Activated CD4-positive, alpha-beta T cell treated with anti-CD3 and anti-CD28 coated beads, Interleukin-2, amount 10 ng/mL, durations not matched to agents 24 days and 14 days (primary cell): Measurements from ENCODE around the gene CD7. TPM values are rescaled to one million over a fixed set of nuclear protein-coding genes. Genes with fewer than 3 reads are reported as not detected.

ENCODE experiments used
- DNase-seq: peaks from one replicate; pipeline ENCODE4 v3.0.0; 2022
- H3K27ac Mint-ChIP-seq: one replicate; pipeline ENCODE4 v1.8.0; 2022; ENCODE audit warnings: mild to moderate bottlenecking, mixed read lengths
- H3K27me3 Mint-ChIP-seq: one replicate; pipeline ENCODE4 v1.8.0; 2022; ENCODE audit warnings: mixed read lengths
- H3K36me3 Mint-ChIP-seq: one replicate; pipeline ENCODE4 v1.8.0; 2022; ENCODE audit warnings: low read depth, mild to moderate bottlenecking, mixed read lengths
- H3K4me1 Mint-ChIP-seq: one replicate; pipeline ENCODE4 v1.8.0; 2021; ENCODE audit warnings: mixed read lengths
- H3K4me3 Mint-ChIP-seq: one replicate; pipeline ENCODE4 v1.8.0; 2022; ENCODE audit warnings: mild to moderate bottlenecking, moderate library complexity, mixed read lengths
- H3K9me3 Mint-ChIP-seq: one replicate; pipeline ENCODE4 v1.8.0; 2021; ENCODE audit warnings: mixed read lengths
- intact Hi-C: fragments of 100-400 bp; cut with micrococcal nuclease; formaldehyde crosslinking; loops from one replicate; pipeline ENCODE4 v1.15.1; 2023
- total RNA-seq: library from RNA; stranded (reverse); gene quantifications from 2 replicates; pipeline ENCODE4 v1.2.3, GENCODE V29; 2022

CD7 gene
- total RNA-seq, 1 donor from 2014 or later = 413 TPM

DNA sequence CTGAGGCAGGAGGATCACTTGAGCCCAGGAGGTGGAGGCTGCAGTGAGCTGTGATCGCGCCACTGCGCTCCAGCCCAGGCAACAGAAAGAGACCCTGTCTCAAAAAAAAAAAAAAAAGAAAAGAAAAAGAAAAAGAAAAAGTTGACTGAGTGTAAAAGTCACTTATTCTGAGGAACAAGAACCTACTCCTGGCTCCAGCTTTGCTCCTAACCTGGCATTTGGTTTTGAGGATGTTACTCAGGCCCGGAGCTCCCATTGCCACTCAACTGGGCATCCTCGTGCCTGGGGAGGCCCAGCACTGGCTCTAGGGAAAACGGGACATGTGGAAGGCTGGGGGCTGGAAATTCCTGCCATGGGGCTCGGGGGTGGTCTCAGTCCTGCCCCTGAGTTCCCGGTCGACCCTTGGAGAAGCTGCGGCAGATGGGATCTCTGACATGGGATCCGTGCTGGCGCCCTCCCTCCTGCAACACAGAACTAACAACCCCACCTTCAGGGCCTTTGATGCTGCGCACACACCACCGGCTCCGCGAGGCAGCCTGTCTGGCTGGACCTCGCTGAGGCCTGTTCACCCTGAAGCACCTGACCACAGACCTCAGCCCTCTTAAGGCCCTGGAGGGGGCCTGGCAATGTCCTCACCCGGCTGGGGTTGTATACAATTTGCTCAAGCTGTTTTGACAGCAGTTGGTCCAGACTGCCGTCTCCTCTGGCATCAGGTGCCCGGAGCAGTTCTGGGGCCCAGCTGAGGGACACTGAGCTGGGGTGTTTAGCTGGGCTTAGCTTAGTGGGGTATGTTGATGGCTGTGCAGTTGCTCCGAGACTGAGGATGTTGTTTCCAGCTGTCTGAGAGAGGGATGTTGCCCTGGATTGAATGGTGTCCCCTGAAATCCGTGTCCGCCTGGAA is 12.3 kb downstream of the CD7 start:
- intact Hi-C loops = no loop called here
- H3K4me3 Mint-ChIP-seq = peak overlapping the region; percentile 30
- H3K4me1 Mint-ChIP-seq = peaks cover 45% of the 10 kb centered on the region
- H3K27ac Mint-ChIP-seq = peak overlapping the region; percentile 83
- DNase-seq = no peak
- H3K36me3 Mint-ChIP-seq = peaks cover 3% of the 10 kb centered on the region
- no peaks in the 10 kb centered on the region for H3K9me3 Mint-ChIP-seq
- H3K27me3 Mint-ChIP-seq = peaks cover 4% of the 10 kb centered on the region

- peaks cover 3% of the 10 kb centered on the region for H3K36me3 Mint-ChIP-seq
- peak overlapping the region; percentile 92 for H3K4me3 Mint-ChIP-seq
- DNase-seq = no peak
Observed at GRCh38 chr17:82303944-82304808, 13.2 kb downstream of the CD7 start.

DNA sequence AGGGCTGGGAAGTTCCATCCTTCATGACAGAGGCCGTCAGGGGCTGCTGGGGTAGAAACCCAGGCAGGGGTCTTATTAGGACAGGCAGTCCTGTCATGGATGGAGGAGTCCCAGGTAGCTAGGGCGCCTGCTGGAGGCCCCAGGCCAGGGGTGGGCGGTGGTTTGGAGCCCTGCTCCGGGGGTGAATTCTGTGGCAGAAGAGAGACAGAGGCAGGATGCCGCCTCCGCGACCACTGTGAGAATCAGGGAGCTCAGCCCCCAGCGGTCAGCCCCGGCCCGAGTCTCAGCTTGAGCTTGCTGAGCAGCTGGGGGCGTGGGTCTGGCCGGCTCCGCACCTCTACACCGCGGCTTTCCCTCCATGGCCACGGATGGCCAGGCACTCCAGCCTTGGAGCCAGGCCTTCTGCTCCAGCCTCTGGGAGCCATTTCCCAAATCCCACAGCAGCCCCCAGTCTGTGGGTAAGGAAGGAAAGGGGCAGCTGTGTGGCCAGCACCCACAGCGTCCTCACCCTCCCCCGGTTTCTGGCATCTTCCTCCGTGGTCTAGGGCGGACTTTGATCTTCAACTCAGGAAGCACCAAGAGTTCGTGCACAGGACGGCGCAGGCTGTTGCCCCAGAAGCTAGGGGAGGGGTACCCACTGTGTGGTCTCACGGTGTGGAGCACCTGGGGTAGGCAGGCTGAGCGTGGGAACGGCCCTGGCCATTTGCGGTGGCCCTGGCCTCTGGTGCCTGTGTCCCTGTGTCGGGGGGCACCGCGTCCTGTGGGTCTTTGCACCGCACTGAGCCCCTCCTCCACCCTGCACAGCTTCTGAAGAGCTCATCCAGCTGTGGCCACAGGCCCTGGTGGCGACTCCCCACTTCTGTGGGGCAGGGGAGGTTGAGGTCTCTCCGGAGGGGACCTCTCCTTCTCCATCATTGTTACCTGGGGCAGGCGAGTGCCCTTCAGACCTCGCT is 14.1 kb downstream of the CD7 start:
- Mint-ChIP-seq H3K27me3 (peaks cover 4% of the 10 kb centered on the region), H3K36me3 (peaks cover 3% of the 10 kb centered on the region), H3K27ac (peak overlapping the region; percentile 100), H3K4me1 (peaks cover 57% of the 10 kb centered on the region), H3K4me3 (peak overlapping the region; percentile 92), H3K9me3 (no peaks in the 10 kb centered on the region)
- DNase-seq = peak; percentile 87
- intact Hi-C loops = no loop called here

More at GRCh38 chr17:82303944-82304808, 13.2 kb downstream of the CD7 start:
- peaks cover 53% of the 10 kb centered on the region for H3K4me1 Mint-ChIP-seq
- peaks cover 4% of the 10 kb centered on the region for H3K27me3 Mint-ChIP-seq
- no peaks in the 10 kb centered on the region for H3K9me3 Mint-ChIP-seq
- intact Hi-C loops = no loop called here
- H3K27ac Mint-ChIP-seq = peak overlapping the region; percentile 100

DNA sequence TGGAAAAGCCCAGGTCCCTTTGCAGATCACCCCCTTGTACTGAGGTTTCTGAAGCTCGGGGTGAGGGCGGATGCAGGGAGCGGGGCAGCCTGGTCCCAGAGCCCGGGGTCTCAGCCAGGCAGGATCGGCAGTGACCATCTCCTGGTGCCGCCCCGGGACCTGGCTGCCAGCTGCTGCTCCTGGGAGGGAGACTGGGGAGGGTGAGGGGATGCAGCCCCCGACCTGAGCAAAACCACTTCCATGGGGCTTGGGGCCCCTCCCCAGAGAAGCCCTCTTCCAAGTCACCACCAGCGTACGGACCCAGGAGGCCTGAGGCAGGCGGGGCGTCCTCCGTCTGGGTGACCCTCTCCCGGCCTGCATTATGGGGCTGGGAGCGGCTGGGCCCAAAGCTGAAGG is 14.8 kb downstream of the CD7 start:
- peaks cover 1% of the 10 kb centered on the region for H3K36me3 Mint-ChIP-seq
- H3K9me3 Mint-ChIP-seq = no peaks in the 10 kb centered on the region
- peak overlapping the region; percentile 100 for H3K27ac Mint-ChIP-seq
- no peaks in the 10 kb centered on the region for H3K27me3 Mint-ChIP-seq
- intact Hi-C loops = no loop called here
- DNase-seq = no peak
- H3K4me1 Mint-ChIP-seq = peaks cover 59% of the 10 kb centered on the region
- peak overlapping the region; percentile 92 for H3K4me3 Mint-ChIP-seq

GRCh38 chr17:82301916-82302567 is 15.4 kb downstream of the CD7 start:
- Mint-ChIP-seq H3K36me3 (peaks cover 1% of the 10 kb centered on the region), H3K27ac (peak overlapping the region; percentile 100), H3K4me3 (peak overlapping the region; percentile 92), H3K4me1 (peaks cover 64% of the 10 kb centered on the region), H3K27me3 (peaks cover 2% of the 10 kb centered on the region), H3K9me3 (no peaks in the 10 kb centered on the region)
- intact Hi-C loops = no loop called here
- peak; percentile 89 for DNase-seq

DNA sequence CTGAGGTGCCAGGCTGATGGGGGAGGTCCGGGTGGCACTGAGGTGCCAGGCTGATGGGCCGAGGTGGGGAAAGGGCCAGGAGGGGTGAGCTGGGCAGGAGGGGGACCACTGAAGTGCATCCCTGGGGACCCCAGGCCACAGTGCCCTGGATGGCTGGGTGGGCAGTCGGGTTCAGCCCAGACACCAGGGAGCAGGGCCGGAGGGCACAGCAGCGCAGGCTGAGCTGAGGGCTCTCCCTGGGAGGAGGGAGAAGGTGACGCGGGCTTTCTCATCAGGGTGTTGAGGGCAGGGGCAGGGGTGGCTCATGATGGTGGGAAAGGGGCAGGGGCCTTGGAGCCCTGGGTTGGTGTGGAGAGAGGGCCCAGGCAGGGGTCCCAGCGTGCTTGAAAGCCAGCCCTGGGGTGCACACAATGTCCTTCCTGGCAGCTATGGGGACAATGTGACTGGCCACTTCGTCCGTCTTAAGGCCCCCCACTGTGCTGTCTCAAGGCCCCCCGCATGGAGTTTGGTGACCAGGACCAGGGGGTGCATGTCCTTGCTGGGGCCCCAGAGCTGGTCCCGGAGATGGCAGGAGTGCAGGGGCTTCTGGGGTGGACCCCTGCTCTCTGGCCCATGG is 16.0 kb downstream of the CD7 start:
- Mint-ChIP-seq H3K36me3 (no peaks in the 10 kb centered on the region), H3K27ac (peak overlapping the region; percentile 100), H3K4me3 (peak overlapping the region; percentile 92), H3K4me1 (peaks cover 64% of the 10 kb centered on the region), H3K27me3 (peaks cover 2% of the 10 kb centered on the region), H3K9me3 (no peaks in the 10 kb centered on the region)
- intact Hi-C loops = no loop called here
- DNase-seq = no peak

DNA sequence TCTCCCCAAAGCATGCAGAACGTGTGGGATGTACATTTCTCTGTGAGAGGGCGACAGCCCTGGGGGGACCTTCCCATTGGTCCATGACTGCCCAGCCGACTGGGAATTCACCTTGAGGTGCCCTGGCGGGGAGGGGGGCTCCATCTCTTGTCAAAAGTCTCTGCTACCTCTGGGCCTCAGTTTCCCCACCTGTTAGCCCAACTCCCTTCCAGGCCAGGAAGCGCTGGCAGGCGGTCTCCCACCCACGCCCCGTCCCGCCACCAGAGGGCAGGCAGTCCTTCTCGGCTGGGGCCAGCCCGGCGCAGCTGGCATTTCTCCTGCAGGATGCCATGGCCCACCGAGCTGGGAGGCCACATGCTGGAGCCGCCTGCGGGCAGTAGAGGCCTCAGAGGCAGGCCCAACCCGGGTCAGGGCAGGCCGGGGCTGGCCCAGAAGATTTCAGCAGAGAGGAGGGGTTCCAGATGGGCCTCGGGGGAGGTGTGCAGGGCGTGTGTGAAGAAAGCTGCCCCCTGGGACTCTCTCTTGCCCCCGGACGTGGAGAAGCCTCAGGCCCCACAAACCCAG is 16.6 kb downstream of the CD7 start:
- Mint-ChIP-seq H3K4me1 (peaks cover 64% of the 10 kb centered on the region), H3K27ac (peak overlapping the region; percentile 100), H3K4me3 (peak overlapping the region; percentile 92), H3K27me3 (peaks cover 2% of the 10 kb centered on the region), H3K36me3 (no peaks in the 10 kb centered on the region), H3K9me3 (no peaks in the 10 kb centered on the region)
- intact Hi-C loops = no loop called here
- peak; percentile 89 for DNase-seq

GRCh38 chr17:82300228-82300627 is 17.2 kb downstream of the CD7 start:
- peak overlapping the region; percentile 92 for H3K4me3 Mint-ChIP-seq
- no peak for DNase-seq
- intact Hi-C loops = no loop called here

DNA sequence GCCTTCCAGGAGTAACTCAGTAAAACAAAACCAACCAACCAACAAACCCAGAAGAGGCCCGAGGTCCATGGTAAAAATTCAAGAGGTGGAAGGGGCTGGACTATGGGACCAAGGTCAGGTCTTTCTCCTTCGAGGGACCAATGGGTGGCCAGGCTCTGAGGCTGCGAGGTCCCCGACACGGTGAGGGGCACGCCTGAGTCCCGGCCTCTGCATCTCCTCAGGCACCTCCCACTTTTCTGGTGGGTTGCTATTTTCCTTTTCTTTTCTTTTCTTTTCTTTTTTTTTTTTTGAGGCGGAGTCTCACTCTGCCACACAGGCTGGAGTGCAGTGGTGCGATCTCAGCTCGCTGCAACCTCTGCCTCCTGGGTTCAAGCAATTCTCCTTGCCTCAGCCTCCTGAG is 18.0 kb downstream of the CD7 start:
- Mint-ChIP-seq H3K4me3 (peak overlapping the region; percentile 92), H3K27ac (peak overlapping the region; percentile 100), H3K9me3 (no peaks in the 10 kb centered on the region), H3K36me3 (peaks cover 4% of the 10 kb centered on the region), H3K4me1 (peaks cover 67% of the 10 kb centered on the region), H3K27me3 (peaks cover 2% of the 10 kb centered on the region)
- intact Hi-C loops = no loop called here
- peak; percentile 87 for DNase-seq

More at GRCh38 chr17:82300228-82300627, 17.2 kb downstream of the CD7 start:
- Mint-ChIP-seq H3K9me3 (no peaks in the 10 kb centered on the region), H3K36me3 (no peaks in the 10 kb centered on the region), H3K27ac (peak overlapping the region; percentile 100), H3K4me1 (peaks cover 64% of the 10 kb centered on the region), H3K27me3 (peaks cover 2% of the 10 kb centered on the region)

GRCh38 chr17:82298538-82299421 is 18.6 kb downstream of the CD7 start:
- Mint-ChIP-seq H3K9me3 (no peaks in the 10 kb centered on the region), H3K4me1 (peaks cover 71% of the 10 kb centered on the region), H3K27ac (peak overlapping the region; percentile 100), H3K27me3 (peaks cover 2% of the 10 kb centered on the region), H3K36me3 (peaks cover 5% of the 10 kb centered on the region), H3K4me3 (peak overlapping the region; percentile 92)
- DNase-seq = peak; percentile 74
- intact Hi-C loops = loop anchor here (1.0 kb wide), 1 partner anchor 23 kb away; no protein-coding TSS in a partner anchor

DNA sequence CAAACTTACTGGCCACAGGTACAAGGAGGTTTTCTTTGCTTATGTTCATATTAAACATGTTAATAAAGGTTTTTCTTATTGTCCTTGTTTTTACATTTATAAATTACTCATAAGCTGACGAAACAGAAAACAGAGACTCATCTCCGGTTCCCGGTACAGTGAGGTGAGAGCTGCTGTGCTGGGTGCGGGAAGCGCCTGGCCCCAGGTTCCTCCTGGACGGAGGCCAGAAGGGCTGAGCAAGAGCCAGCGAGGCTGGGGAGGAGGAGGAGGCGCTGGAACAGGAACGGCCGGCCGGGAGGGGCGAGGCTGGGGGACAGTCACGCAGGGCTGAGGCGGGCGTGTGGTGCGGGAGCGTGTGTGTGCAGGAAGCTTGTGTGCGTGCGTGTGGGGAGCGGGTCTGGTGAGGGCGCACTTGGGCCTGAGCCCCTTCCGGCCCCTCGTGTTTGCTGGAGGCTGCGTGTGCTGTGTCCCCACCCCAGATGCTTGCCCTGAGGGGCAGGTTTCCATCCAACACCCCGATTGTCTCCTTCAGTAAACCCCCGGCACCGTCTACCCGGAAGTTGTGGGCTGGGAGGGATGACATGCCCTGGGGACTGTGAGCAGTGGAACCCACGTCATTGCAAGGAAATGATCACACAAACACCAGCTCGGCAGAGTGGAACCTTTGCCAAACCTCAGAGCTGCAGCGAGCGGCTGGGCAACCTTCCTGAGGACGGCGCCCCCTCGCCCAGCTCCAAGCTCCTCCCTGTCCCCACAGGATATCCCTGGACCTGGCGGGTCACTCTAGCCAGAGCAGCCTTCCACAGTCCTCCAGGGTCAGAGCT is 19.5 kb downstream of the CD7 start:
- peaks cover 2% of the 10 kb centered on the region for H3K27me3 Mint-ChIP-seq
- H3K27ac Mint-ChIP-seq = peak overlapping the region; percentile 100
- H3K4me3 Mint-ChIP-seq = peak overlapping the region; percentile 92
- peaks cover 6% of the 10 kb centered on the region for H3K36me3 Mint-ChIP-seq
- no peaks in the 10 kb centered on the region for H3K9me3 Mint-ChIP-seq
- peak; percentile 98 for DNase-seq
- peaks cover 69% of the 10 kb centered on the region for H3K4me1 Mint-ChIP-seq
- intact Hi-C loops = loop anchor here (1.0 kb wide), 3 partner anchors 8 to 23 kb away; partner anchors contain the start of gene CD7
